ENCODE measurements around the gene SCGB1C1.

GRCh38 chr11:212150-213100, 19.5 kb downstream of the SCGB1C1 start:
- no peak for TF ChIP-seq FOXM1 (IDR thresholded peaks at IDR 0.05; ENCODE audit: low read depth)
- no peak for TF ChIP-seq FOXM1 (CRISPR knock-in tag; IDR thresholded peaks at IDR 0.05; ENCODE audit: low read depth)
- TF ChIP-seq CTCF (IDR thresholded peaks at IDR 0.05 in 2 of 3, conservative IDR thresholded peaks at IDR 0.05 in 1 of 3; ENCODE audit: insufficient read depth in 2 of 3, low read depth in 1 of 3, low read length in 3 of 3), result no peak
- TF ChIP-seq FOXA3 (CRISPR knock-in tag; conservative IDR thresholded peaks at IDR 0.05 in 1 of 2, IDR thresholded peaks at IDR 0.05 in 1 of 2), result no peak
- no peak for TF ChIP-seq POLR2A (conservative IDR thresholded peaks at IDR 0.05)
- TF ChIP-seq FOXK2 (conservative IDR thresholded peaks at IDR 0.05 in 1 of 2, IDR thresholded peaks at IDR 0.05 in 1 of 2; ENCODE audit: low read depth in 2 of 2), result no peak

Measured in K562 (cell line).